Fibroblast of villous mesenchyme (primary cell): ENCODE data around the gene GPC1. TPM values are rescaled to one million over a fixed set of nuclear protein-coding genes. Genes with fewer than 3 reads are reported as not detected.

ENCODE experiments used
- DNase-seq: peaks from one replicate; pipeline ENCODE4 v3.0.0-alpha.2; 2010; ENCODE audit warnings: low read depth
- H3K4me3 ChIP-seq: 2 replicates; pipeline ENCODE4 v1.5.1; 2011; ENCODE audit warnings: low read depth, mild to moderate bottlenecking, low read length
- total RNA-seq: library from RNA; depleted of rRNA; stranded (reverse); fragments of >200 nt; gene quantifications from 2 replicates; pipeline ENCODE4 v1.2.3, GENCODE V29; 2012
- TF ChIP-seq, protein P1 (sequence below): IDR thresholded peaks from 2 replicates; pipeline ENCODE4 v1.5.1; 2012; ENCODE audit warnings: low read depth, mild to moderate bottlenecking, low read length; ENCODE audit not compliant: insufficient read depth

The GPC1 gene
- total RNA-seq, 1 donor = 88.9 TPM

GRCh38 chr2:240435948-240436682, 652 bp downstream of the GPC1 start:
- TF ChIP-seq, protein P1, sequence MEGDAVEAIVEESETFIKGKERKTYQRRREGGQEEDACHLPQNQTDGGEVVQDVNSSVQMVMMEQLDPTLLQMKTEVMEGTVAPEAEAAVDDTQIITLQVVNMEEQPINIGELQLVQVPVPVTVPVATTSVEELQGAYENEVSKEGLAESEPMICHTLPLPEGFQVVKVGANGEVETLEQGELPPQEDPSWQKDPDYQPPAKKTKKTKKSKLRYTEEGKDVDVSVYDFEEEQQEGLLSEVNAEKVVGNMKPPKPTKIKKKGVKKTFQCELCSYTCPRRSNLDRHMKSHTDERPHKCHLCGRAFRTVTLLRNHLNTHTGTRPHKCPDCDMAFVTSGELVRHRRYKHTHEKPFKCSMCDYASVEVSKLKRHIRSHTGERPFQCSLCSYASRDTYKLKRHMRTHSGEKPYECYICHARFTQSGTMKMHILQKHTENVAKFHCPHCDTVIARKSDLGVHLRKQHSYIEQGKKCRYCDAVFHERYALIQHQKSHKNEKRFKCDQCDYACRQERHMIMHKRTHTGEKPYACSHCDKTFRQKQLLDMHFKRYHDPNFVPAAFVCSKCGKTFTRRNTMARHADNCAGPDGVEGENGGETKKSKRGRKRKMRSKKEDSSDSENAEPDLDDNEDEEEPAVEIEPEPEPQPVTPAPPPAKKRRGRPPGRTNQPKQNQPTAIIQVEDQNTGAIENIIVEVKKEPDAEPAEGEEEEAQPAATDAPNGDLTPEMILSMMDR = no peak
- DNase-seq = peak; percentile 33

GRCh38 chr2:240436683-240437550, 1.5 kb downstream of the GPC1 start:
- peak overlapping the region; percentile 67 for H3K4me3 ChIP-seq
- DNase-seq = peak; percentile 39
- TF ChIP-seq, protein P1 = no peak

More at GRCh38 chr2:240435948-240436682, 652 bp downstream of the GPC1 start:
- peak overlapping the region; percentile 67 for H3K4me3 ChIP-seq

DNA sequence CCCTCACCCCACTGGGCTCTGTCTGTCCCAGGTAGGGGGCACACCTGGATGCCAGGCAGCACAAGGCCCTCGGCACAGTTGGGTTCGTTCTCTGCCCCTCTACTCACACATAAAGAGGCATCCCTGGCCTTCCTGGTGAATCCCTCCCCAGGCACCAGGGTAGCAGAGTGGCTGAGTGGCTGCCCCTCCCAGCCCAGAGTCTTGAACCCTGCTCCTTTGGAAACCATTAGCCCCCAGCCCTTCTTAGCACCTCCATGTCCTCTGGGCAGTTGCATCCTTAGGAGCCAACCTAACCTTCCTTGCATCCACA, 2.0 kb downstream of the GPC1 start:
- H3K4me3 ChIP-seq = no peak overlapping the region
- TF ChIP-seq, protein P1 = no peak
- no peak for DNase-seq

GRCh38 chr2:240437861-240438809, 2.7 kb downstream of the GPC1 start:
- peak; percentile 63 for DNase-seq
- H3K4me3 ChIP-seq = peak overlapping the region; percentile 18
- TF ChIP-seq, protein P1 = peak; percentile 96

DNA sequence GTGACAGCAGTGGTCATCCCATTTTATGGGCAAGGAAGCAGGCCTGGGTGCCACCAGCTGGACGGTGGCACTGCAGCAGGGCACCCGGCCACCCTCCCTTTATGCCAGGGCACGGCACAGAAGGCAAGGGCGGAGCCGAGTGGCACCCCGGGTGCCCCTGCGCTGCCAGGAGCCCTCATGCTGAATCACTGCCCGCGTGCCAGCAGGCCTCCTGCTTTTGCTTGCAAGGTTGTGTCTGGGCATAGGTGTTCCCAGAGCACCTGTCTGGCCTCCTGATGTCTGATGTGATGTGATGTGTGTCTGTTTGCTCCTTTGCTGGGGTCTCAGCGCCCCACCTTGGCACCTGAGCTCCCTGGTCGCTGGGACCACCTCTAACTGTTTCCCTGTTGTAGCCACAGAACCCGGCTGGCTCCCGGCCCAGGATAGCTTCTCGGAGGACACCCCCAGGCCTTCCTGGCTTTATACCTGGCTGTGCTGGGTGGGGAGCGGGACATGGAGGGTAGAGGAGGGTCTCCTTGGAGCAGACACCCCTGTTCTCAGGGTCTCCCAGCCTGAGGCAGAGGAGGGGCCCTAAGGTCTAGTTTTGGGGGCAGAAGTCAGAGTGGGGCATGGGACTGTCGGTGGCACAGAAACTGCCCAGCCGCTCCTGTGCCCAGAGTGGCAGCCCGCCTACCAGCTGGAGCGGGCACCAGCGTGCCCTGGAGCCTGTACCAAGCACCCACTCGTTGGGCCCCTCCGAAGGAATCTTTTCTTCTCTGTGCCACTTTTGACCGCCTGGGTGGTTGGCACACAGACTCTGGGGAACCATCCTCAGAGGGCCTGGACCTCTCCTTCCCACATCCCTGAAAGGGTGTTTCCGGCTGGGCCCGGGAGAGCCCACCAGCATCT, 3.6 kb downstream of the GPC1 start:
- DNase-seq = no peak
- no peak overlapping the region for H3K4me3 ChIP-seq
- TF ChIP-seq, protein P1 = no peak
